ENCODE measurements around the gene PRKD3.
"Not testable (repeated sequence)": the region's sequence is repeated elsewhere in the genome, so short reads cannot be mapped to it uniquely, and the experiment has no call there.

The PRKD3 gene

DNA sequence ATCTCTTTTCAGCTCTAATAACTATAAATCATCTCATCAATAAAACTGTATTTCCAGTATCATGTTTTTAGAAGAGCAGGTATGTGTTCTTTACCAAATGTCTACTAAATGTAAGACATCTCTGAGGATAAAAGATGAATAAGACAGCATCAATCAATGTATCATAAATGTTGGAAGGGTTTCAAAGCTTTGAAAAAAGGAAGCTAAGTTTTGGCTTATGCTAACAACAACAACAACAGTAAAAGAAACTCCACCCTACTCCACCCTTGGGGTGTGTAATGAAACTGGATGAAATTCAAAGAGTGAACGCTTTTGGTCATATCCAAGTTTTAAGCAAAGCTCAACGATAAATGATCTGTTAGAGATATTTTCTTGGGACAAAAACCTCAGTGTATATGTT is 17.1 kb downstream of the PRKD3 start:
- no peak for DNase-seq

GRCh38 chr2:37306024-37306423 is 18.6 kb downstream of the PRKD3 start:
- DNase-seq: no peak

DNA sequence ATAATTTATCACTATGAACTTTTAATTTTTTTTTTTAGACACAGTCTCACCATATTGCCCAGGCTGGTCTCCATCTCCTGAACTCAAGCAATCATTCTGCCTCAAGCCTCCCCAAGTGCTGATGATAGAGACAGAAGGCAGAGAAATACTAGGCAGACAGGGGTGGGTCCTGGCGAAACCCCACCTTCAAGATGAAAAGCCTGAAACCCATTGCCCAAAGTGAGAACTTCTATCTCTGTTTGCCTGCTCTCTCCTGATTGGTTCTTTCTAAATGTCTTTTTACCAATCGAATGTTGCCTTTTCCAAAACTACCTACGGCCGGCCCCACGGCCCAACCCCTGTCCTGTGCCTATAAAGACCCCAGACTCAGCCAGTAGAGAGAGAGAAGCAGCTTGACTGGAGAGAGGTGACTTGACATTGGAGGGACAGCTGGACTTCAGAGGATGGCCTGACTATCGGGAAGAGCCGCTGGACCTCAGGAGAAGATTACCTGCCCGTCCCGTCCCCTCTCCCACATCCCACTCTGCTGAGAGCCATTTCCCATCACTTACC is 21.9 kb downstream of the PRKD3 start:
- no peak for DNase-seq

GRCh38 chr2:37301408-37301807 is 23.2 kb downstream of the PRKD3 start:
- DNase-seq: no peak

DNA sequence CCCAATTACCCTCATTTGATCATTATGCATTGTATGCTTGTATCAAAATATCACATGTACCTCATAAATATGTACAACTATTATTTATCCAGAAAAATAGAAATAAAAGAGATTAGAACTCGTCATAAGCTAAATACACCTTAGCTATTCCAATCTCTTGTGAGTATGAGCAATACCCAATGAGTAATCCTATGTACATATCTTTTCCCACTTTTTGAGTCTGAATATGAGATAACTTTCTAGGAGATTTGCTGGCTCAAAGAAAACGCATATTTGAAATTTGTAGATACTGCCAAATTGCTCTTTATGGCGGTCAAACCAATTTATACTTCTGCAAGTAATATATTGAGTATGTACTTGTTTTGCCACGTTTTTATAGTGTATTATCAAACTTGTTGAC is 24.1 kb downstream of the PRKD3 start:
- no peak for DNase-seq

GRCh38 chr2:37300146-37300545 is 24.5 kb downstream of the PRKD3 start:
- DNase-seq: no peak

DNA sequence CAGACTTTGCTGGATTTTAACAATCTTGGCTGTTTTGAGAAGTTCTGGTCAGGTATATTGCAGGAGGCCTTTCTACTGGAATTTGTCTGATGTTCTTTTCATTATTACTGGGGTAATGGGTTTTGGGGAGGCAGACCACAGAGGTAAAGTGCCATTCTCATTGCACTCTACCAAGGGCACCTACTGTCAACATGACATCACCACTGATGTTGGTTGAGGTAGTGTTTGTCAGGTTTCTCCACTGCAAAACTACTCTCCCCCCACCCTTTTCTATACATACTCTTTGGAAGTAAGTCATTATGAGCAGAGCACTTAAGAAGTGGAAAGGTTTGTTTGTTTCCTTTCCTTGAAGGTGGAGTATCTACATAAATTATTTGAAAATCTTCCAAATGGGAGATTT is 27.0 kb downstream of the PRKD3 start:
- DNase-seq: no peak

GRCh38 chr2:37295469-37296073 is 29.1 kb downstream of the PRKD3 start:
- DNase-seq: no peak

DNA sequence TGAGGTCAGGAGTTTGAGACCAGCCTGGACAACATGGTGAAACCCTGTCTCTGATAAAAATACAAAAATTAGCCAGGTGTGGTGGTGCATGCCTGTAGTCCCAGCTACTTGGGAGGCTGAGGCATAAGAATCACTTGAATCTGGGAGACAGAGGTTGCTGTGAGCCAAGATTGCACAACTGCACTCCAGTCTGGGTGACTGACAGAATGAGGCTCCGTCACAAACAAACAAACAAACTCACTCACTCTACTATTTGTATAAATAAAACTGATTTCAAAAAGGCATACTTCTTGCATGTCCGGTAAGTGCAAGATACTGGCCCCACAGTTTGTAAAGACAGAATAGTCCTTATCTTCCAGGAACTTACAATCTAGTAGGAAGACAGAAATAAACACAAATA is 29.8 kb downstream of the PRKD3 start:
- DNase-seq: not testable (repeated sequence)

DNA sequence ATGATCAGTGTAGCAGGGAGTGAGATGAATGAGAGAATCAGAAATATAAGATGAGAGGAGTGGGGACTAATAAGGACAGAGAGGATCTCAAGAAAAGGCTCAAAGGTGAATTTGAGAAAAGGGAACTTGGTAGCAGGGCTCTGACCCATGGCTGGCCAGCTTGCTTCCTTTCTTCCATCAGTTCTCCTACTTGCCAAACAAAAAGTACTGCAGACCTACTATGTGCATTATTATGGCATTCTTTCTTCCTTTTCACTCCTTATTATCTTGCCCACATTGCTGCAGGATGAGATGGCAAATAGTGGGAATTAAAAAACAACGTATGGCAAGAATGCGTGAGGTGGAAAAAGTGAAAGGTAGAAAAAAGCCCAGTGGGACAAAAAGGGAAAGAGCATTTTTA is 33.0 kb downstream of the PRKD3 start:
- no peak for DNase-seq

DNA sequence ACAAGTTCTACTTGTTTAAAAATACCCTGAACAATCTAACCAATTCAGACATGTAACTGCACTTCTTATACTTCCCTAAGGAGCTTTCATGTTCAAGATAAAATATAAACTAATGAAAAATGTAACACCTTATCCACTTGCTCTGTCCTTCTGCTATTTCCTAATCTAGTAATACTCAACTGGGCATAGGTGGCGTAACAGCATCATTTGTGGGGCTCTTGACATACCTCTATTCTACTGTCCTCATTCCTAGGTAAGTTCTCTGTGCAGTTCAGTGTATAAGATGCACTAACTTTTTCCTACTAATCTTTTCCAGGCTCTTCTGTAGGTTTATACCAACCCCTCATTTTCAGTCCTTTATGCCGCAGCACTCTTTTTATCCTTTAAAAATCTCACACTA is 36.7 kb downstream of the PRKD3 start:
- peak in 1 of 2 donors; percentile 12 for DNase-seq

DNA sequence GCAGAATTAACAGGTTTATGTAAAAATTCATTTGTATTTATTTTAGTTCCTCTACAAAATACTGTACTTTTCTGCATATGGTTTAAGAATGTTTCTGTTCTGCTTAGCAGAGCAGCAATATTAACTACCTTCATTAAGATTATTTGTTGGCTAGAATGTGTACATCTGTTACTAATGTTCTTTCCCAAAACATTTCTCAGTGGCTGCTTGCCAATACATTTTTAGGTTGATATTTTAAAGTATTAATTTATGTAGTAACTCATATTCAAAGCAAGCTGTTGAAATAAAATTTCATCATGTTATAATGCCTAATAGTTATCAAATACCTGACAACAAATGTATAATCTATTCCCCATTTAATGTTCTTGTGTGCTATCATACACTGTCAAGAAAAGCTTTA is 40.3 kb downstream of the PRKD3 start:
- no peak for DNase-seq

DNA sequence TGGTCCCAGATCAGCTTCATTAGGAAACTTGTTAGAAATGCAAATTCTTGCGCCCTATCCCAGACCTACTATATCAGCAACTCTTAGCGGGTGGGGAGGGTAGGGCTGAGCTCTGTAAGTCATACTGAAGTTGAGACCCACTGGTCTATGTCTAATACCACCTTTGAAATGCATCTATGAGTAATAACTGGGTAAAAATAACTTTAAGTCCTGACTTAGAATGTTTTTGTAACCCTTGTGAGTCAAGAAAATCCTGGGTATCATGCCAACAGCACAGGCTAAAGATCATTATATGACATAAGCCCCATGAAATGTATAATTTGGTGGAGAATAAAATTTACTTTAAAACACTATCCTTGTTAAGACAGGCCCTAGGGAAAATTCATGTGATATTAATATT is 41.4 kb downstream of the PRKD3 start:
- DNase-seq: no peak

DNA sequence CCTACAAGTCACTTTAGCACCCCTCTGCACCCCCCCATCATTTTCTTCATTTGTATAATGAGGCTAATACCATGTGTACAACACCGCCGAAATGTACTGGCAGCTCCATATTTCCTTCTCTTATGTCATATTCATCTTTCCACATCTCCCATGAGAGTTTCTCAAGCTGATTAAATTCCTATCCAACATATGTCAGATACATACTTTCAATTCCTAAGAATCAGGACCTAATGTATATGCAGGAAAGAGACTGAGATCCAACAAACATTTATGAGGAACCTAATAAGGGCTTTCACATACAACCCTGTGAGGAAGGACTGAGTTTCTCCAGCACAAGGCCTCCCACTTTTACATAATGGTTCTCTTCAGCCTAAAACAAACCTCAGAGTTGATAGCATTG is 41.9 kb downstream of the PRKD3 start:
- DNase-seq: no peak

DNA sequence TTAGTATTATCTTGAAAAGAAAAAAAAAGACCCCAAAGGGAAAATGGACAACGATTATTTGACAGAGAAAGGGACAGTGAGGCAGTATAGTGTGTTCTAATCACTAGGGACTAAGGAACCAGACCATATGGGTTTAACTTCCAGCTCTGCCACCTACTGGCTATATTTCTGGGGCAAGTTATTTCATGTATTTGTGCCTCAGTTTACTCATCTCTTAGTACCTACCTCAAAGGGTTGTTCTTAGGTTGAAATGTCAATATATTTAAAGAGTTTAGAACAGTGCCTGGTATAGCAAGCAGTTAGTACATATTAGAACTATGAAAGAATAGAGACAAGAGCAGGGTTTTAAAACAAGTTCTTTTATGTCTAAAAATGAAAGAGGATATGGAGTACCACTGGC is 42.7 kb downstream of the PRKD3 start:
- DNase-seq: no peak

- DNase-seq: no peak
Measured at GRCh38 chr2:37276291-37276690, 48.3 kb downstream of the PRKD3 start.

All from inflammatory macrophage (primary cell).